ENCODE measurements around the gene AKNA. TPM values are rescaled to one million over a fixed set of nuclear protein-coding genes. Genes with fewer than 3 reads are reported as not detected.

Gene AKNA
- total RNA-seq, 1 donor from 2014 or later, result 43.1 TPM

DNA sequence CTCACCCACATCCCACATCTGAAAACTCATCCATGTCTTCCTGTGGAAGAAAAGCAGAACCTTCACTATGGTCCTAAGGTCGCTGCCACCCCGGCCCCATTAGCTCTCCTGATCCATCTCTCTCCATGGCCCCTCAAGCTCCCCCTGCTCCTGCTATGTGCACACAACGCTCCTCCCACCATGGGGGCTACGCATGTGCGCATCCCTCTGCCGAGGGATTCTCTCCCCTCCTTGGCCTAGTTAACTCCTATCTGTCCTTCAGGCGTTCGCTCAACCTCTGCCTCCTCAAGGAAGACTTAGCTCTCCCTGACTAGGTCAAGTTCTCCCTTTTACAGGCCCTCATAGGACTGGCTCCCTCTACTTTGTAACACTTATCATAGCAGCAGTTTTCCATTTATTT lies 9.8 kb downstream of the AKNA start:
- TF ChIP-seq, protein P1, sequence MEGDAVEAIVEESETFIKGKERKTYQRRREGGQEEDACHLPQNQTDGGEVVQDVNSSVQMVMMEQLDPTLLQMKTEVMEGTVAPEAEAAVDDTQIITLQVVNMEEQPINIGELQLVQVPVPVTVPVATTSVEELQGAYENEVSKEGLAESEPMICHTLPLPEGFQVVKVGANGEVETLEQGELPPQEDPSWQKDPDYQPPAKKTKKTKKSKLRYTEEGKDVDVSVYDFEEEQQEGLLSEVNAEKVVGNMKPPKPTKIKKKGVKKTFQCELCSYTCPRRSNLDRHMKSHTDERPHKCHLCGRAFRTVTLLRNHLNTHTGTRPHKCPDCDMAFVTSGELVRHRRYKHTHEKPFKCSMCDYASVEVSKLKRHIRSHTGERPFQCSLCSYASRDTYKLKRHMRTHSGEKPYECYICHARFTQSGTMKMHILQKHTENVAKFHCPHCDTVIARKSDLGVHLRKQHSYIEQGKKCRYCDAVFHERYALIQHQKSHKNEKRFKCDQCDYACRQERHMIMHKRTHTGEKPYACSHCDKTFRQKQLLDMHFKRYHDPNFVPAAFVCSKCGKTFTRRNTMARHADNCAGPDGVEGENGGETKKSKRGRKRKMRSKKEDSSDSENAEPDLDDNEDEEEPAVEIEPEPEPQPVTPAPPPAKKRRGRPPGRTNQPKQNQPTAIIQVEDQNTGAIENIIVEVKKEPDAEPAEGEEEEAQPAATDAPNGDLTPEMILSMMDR (IDR thresholded peaks at IDR 0.05), result no peak
- Mint-ChIP-seq H3K9me3 (ENCODE audit: low read depth) (no peaks in the 10 kb centered on the region), H3K4me1 (ENCODE audit: low read depth) (peaks cover 16% of the 10 kb centered on the region), H3K27me3 (ENCODE audit: low read depth) (no peaks in the 10 kb centered on the region), H3K4me3 (ENCODE audit: unreplicated experiment) (no peak overlapping the region), H3K27ac (ENCODE audit: unreplicated experiment) (no peak overlapping the region), H3K36me3 (ENCODE audit: low read depth) (peaks cover 41% of the 10 kb centered on the region)
- no peak for DNase-seq (ENCODE audit: low spot score)

GRCh38 chr9:114376586-114377445 lies 11.0 kb downstream of the AKNA start:
- Mint-ChIP-seq H3K27ac (ENCODE audit: unreplicated experiment) (peak overlapping the region; percentile 17), H3K4me1 (ENCODE audit: low read depth) (peaks cover 7% of the 10 kb centered on the region), H3K27me3 (ENCODE audit: low read depth) (no peaks in the 10 kb centered on the region), H3K9me3 (ENCODE audit: low read depth) (no peaks in the 10 kb centered on the region), H3K4me3 (ENCODE audit: unreplicated experiment) (no peak overlapping the region), H3K36me3 (ENCODE audit: low read depth) (peaks cover 43% of the 10 kb centered on the region)
- TF ChIP-seq, protein P1 (IDR thresholded peaks at IDR 0.05), result no peak
- no peak for DNase-seq (ENCODE audit: low spot score)

- Mint-ChIP-seq H3K4me3 (ENCODE audit: unreplicated experiment) (no peak overlapping the region), H3K9me3 (ENCODE audit: low read depth) (no peaks in the 10 kb centered on the region), H3K4me1 (ENCODE audit: low read depth) (peaks cover 10% of the 10 kb centered on the region), H3K36me3 (ENCODE audit: low read depth) (peaks cover 46% of the 10 kb centered on the region), H3K27ac (ENCODE audit: unreplicated experiment) (no peak overlapping the region), H3K27me3 (ENCODE audit: low read depth) (no peaks in the 10 kb centered on the region)
- TF ChIP-seq, protein P1 (IDR thresholded peaks at IDR 0.05), result no peak
- no peak for DNase-seq (ENCODE audit: low spot score)
These were observed 12.2 kb downstream of the AKNA start for GRCh38 chr9:114375386-114376175.

- TF ChIP-seq, protein P1 (IDR thresholded peaks at IDR 0.05), result no peak
- Mint-ChIP-seq H3K4me1 (ENCODE audit: low read depth) (peaks cover 7% of the 10 kb centered on the region), H3K27ac (ENCODE audit: unreplicated experiment) (no peak overlapping the region), H3K9me3 (ENCODE audit: low read depth) (no peaks in the 10 kb centered on the region), H3K4me3 (ENCODE audit: unreplicated experiment) (no peak overlapping the region), H3K36me3 (ENCODE audit: low read depth) (peaks cover 42% of the 10 kb centered on the region), H3K27me3 (ENCODE audit: low read depth) (no peaks in the 10 kb centered on the region)
- no peak for DNase-seq (ENCODE audit: low spot score)
These were observed 12.8 kb downstream of the AKNA start for GRCh38 chr9:114374936-114375335.

DNA sequence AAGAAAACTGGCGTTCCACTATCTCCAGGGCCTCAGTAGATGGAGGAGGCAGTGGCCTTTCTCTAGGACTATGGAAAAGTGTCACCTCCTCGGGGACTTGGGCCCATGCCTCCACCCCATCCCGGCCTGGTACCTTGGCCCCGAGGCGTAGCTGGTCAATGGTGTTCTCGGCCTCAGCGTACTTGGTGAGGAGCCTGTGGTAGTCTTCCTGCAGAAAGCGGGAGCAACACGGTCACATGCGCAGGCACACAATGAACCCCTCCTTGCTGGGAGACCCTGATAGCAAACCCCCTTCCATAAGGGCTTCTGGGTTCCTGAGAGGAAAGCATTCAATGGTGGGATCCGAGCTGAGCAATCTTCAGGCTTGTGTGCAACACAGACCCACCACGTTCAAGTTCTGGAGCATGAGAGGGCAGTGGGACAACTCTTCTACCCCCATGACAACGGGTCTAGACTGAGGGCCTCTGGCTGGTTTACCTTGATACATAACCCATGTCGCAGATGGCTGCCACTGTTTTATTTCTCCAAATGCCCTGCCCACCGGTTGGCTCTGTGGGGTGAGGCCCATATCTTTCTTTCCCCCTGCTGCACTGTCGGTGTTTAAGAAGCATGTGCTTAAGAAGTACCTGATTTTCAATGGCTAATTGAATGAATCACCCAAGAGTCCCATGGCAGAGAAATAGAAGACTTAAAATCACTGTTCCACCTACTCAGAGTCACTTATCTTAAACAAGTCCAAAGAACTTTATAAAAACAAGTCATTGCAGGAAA lies 13.6 kb downstream of the AKNA start:
- no peaks in the 10 kb centered on the region for H3K9me3 Mint-ChIP-seq (ENCODE audit: low read depth)
- peaks cover 12% of the 10 kb centered on the region for H3K4me1 Mint-ChIP-seq (ENCODE audit: low read depth)

More for the DNA sequence above, 13.6 kb downstream of the AKNA start:
- no peaks in the 10 kb centered on the region for H3K27me3 Mint-ChIP-seq (ENCODE audit: low read depth)
- H3K36me3 Mint-ChIP-seq (ENCODE audit: low read depth), result peaks cover 45% of the 10 kb centered on the region
- TF ChIP-seq, protein P1 (IDR thresholded peaks at IDR 0.05), result no peak
- H3K4me3 Mint-ChIP-seq (ENCODE audit: unreplicated experiment), result no peak overlapping the region
- no peak for DNase-seq (ENCODE audit: low spot score)
- H3K27ac Mint-ChIP-seq (ENCODE audit: unreplicated experiment), result no peak overlapping the region

Measured in chondrocyte (in vitro differentiated cells).